ENCODE data around the gene TINAG. TPM values are rescaled to one million over a fixed set of nuclear protein-coding genes. Genes with fewer than 3 reads are reported as not detected.

The TINAG gene
- not detected for total RNA-seq

GRCh38 chr6:54308289-54308985, at the start of gene TINAG:
Gene TINAG (plus strand): TSS chr6:54308441. CDS start chr6:54308551, 110 bp downstream.
- Histone ChIP-seq H3K9me3 (no peaks in the 10 kb centered on the region), H3K27me3 (no peaks in the 10 kb centered on the region), H3K27ac (no peak within 1 kb of the TSS), H3K4me3 (no peak within 1 kb of the TSS), H3K36me3 (no peaks in the 10 kb centered on the region), H3K4me1 (no peaks in the 10 kb centered on the region)
- intact Hi-C loops (cut with DNase I), result no loop called here
- TF ChIP-seq CTCF (IDR thresholded peaks at IDR 0.05) (no peak), POLR2A (IDR thresholded peaks at IDR 0.05) (no peak)
- no peak for DNase-seq
- 77 to 83% methylated on average over 10 of the region's 10 CpGs for WGBS, 2 donors

- TF ChIP-seq CTCF (IDR thresholded peaks at IDR 0.05) (no peak), POLR2A (IDR thresholded peaks at IDR 0.05) (no peak)
- intact Hi-C loops (cut with DNase I), result no loop called here
These were observed 48.2 kb upstream of the TINAG start for GRCh38 chr6:54260025-54260424.

GRCh38 chr6:54262499-54262898, 45.7 kb upstream of the TINAG start:
- 31 to 55% methylated on average over 1 of the region's 1 CpG for WGBS, 2 donors
- intact Hi-C loops (cut with DNase I), result no loop called here
- no peak for DNase-seq

More at GRCh38 chr6:54260025-54260424, 48.2 kb upstream of the TINAG start:
- H3K4me1 ChIP-seq, result peaks cover 0 to 6% (median 3%) of the 10 kb centered on the region in 3 donors
- no peaks in the 10 kb centered on the region for H3K27me3 ChIP-seq
- H3K36me3 ChIP-seq, result no peaks in the 10 kb centered on the region
- H3K27ac ChIP-seq, result no peak overlapping the region
- no peak for DNase-seq
- H3K9me3 ChIP-seq, result no peaks in the 10 kb centered on the region
- H3K4me3 ChIP-seq, result no peak overlapping the region

GRCh38 chr6:54262971-54263370, 45.3 kb upstream of the TINAG start:
- intact Hi-C loops (cut with DNase I), result no loop called here
- TF ChIP-seq CTCF (IDR thresholded peaks at IDR 0.05), result no peak
- no peak for TF ChIP-seq POLR2A (IDR thresholded peaks at IDR 0.05)
- WGBS, 2 donors, result 57 to 68% methylated on average over 2 of the region's 2 CpGs

More at GRCh38 chr6:54262499-54262898, 45.7 kb upstream of the TINAG start:
- H3K27me3 ChIP-seq, result no peaks in the 10 kb centered on the region
- TF ChIP-seq CTCF (IDR thresholded peaks at IDR 0.05), result no peak
- no peak for TF ChIP-seq POLR2A (IDR thresholded peaks at IDR 0.05)
- H3K36me3 ChIP-seq, result no peaks in the 10 kb centered on the region
- no peak overlapping the region for H3K4me3 ChIP-seq
- no peaks in the 10 kb centered on the region for H3K9me3 ChIP-seq
- H3K27ac ChIP-seq, result no peak overlapping the region
- no peaks in the 10 kb centered on the region for H3K4me1 ChIP-seq

GRCh38 chr6:54264581-54265272, 43.5 kb upstream of the TINAG start:
- WGBS, 2 donors, result 84 to 95% methylated on average over 4 of the region's 4 CpGs
- Histone ChIP-seq H3K27me3 (no peaks in the 10 kb centered on the region), H3K36me3 (no peaks in the 10 kb centered on the region), H3K9me3 (no peaks in the 10 kb centered on the region), H3K4me1 (no peaks in the 10 kb centered on the region), H3K27ac (no peak overlapping the region), H3K4me3 (no peak overlapping the region)
- TF ChIP-seq CTCF (IDR thresholded peaks at IDR 0.05) (no peak), POLR2A (IDR thresholded peaks at IDR 0.05) (no peak)
- intact Hi-C loops (cut with DNase I), result no loop called here
- DNase-seq, result no peak

More at GRCh38 chr6:54262971-54263370, 45.3 kb upstream of the TINAG start:
- no peak for DNase-seq
- no peak overlapping the region for H3K27ac ChIP-seq
- no peaks in the 10 kb centered on the region for H3K27me3 ChIP-seq
- H3K4me3 ChIP-seq, result no peak overlapping the region
- H3K4me1 ChIP-seq, result no peaks in the 10 kb centered on the region
- H3K9me3 ChIP-seq, result no peaks in the 10 kb centered on the region
- H3K36me3 ChIP-seq, result no peaks in the 10 kb centered on the region

Data from esophagus squamous epithelium (tissue), 5 donors.